HG03097 (cell line): Measurements from ENCODE around the gene PLA2G4D.

Experiments
- ATAC-seq: cut with Tn5 transposase; IDR thresholded peaks from one replicate; pipeline ENCODE4 v1.9.1; 2021; ENCODE audit not compliant: unreplicated experiment, low FRiP score

PLA2G4D gene

DNA sequence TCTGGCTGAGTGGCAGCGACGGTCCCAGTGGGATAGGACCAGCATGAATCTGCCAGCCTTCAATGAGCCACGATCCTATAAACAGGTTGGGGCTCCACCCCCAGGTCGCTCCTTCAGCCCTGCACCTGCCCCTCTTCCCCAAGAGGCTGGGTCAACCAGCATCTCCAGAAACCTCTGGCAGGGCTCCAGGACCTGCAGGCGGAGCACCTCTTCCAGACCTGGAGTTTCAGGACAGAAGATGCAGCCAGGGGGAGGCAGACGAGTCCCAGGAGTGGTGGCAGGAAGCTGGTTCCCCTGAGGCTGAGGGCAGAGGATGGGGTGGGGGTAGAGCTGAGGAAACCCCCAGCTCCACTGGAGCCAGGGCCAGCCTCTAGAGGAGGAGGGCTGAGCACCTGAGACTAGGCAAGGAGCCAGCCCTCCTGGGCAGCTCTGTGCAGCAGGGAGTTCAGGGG lies at the start of gene PLA2G4D:
PLA2G4D (minus strand) TSS at position 51 of the 452 bp plus-strand sequence. CDS start 103 bp downstream, outside the sequence.
- ATAC-seq = no peak

- ATAC-seq = no peak
Measured at GRCh38 chr15:42143356-42143755, 49.0 kb upstream of the PLA2G4D start.

DNA sequence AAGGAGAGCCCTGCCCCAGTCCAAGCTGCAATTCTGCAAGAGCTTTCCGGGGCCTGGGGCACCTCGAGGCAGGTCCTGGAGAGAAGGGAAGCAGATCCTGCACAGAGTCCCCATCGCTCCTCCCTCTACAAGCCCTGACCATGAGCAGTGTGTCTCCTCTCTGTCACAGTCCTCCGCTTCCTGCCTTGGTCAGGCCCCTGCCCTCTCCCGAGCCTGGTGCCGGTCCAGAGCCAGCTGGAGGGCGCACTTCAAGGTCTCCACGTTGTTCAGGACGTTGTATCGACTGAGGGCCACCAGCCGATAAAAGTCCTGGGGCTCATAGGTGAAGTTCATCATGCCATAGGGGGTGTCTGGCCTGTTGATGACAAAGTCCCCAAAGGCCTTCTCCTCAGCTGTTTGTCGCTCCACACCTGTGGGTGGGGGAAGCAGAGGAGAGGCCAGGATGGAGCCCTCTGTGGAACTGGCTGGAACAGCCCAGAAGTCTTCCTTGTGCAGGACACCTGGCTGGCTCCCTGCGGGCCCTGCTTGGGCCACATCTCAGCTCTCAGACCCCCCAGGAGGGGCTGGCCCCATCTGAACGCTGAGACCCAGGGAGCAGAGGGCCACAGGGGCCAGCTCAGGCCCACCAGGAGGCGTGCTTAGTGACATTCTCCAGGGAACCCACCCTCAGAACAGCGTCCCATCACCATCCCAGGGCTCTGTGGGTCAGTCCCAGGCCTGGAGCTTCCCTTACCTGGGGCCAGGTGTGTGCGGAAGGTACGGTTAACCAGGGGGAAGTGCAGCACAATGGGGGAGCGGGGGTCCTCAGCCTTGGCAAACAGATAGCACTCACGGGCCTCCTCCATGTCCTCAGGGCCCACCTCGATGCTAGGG lies 47.7 kb upstream of the PLA2G4D start:
- ATAC-seq = no peak

DNA sequence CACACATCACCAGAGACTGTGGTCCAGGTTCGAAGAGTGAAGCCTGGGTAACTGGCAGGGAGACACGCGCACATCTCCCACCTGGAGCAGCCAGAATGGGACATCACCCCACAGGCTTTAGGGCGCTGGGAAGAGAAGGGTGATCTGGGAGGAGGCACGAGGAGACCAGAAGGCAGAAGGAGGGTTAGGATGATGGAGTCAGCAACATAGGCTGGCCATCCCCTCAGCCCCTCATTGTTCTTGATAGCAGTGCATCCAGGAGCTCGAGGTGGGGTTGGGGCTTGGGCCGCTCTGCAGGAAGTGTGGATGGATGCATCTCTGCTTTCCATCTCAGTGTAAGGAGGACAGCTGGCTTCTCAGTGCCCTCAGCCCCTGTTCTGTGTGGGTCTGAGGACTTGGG lies 46.9 kb upstream of the PLA2G4D start:
- ATAC-seq = no peak

DNA sequence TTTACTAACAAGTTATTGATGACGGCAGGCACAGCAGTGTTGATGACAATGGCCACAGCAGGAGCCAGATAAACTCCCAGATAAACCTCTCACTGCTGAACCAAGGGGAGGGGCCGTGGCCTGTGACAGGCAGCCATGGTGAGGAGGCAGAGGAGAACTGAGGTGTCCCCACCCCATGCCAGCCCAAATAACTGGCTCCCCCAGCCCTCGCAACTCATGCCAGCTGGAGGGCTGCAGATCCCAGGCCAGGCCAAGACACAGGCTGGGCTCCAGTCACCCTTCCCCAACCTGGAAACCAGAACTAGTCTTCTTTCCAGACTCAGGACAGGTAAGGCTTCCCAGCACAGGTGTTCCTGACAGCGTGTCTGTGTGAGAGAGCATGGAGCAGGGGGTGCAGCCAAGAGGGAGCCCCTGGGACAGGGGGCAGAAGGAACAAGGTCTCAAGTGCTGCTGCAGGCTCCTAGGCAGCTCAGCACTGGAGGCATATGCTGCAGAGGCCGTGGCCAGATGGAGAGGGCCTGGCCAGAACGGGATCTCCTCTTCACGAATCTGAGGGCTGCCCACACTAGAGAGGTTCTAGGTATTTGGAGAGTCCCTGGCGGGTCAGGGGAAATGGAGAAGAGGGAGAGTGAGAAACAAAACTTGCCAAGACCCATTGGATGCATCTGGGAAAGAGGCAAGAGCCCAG lies 46.2 kb upstream of the PLA2G4D start:
- no peak for ATAC-seq

DNA sequence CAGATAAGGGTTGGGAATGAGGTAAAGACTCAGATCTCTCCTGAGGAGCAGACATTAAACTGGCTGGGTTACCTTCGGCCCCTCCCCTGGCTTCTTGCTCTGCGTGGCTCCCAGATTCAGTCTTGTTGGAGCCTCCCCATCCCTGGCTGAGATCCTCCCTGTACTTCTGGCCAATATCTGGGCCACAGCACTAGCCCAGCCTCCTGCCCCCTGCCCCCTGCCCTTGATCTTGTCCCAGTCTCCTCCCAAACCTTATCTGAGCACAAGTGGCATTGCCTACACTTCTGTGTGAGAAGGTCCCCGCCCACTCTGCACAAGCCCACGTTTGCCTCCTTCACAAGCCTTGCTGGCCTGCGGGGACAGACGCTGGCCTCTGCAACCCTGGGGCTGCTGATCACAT lies 45.2 kb upstream of the PLA2G4D start:
- no peak for ATAC-seq

DNA sequence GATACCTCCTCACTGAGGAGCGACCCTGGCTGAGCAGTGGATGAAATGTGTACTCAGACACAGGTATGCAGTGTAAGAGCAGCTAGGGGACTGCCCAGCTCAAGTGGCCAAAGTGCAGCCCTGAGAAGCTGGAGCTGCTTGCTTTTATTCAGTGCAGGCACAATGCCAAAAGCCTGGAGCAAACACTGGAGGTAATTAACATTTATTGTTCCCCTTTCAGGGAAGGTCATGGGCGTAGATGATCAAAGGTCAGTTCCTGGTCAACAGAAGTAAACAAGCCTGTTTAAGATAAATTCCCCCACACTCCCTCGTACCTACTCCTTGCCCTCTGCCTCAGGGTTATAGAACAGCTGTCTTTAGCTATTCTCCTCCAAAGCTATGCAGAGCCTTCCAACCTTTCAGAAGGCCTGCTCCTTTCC lies 44.6 kb upstream of the PLA2G4D start:
- no peak for ATAC-seq

- ATAC-seq = no peak
Measured at GRCh38 chr15:42138411-42138810, 44.0 kb upstream of the PLA2G4D start.

DNA sequence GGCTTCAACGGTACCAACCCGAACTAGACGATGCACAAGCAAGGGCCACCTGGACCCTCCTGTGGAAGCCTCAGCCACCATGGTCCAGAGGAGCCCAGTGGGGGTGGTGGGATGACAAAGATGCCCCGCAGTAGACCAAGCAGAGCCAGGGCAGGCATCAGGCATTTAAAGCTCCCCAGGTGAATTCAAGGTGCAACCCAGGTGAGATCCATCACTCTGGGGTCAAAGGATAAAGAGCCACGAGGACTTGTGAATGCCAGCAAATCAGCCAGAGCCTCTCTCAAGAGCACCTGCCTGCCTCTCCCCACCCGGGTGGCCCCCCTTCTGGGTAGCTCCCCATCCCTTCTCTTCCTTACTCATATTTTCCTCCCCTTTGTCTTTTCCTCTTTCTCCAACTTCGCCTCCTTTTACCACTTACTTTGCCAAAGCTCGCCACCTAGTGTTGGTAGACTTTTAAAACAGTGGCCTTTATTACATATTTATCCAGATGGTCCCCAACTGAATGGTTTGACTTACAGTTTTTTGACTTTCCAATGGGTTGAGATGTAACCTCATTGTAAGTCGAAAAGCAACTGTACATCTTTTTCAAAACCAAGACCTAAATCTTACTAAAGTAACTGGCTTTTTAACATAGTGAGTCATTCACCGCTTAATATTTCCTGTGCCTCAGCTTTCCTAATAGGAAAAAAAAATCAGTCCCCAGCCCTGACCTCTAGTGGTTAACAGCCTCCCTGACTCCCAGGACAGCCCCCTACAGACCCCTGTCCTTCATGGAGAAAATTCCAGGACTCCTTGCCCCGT lies 43.3 kb upstream of the PLA2G4D start:
- ATAC-seq = no peak

- ATAC-seq = no peak
Measured at GRCh38 chr15:42136513-42136912, 42.2 kb upstream of the PLA2G4D start.

DNA sequence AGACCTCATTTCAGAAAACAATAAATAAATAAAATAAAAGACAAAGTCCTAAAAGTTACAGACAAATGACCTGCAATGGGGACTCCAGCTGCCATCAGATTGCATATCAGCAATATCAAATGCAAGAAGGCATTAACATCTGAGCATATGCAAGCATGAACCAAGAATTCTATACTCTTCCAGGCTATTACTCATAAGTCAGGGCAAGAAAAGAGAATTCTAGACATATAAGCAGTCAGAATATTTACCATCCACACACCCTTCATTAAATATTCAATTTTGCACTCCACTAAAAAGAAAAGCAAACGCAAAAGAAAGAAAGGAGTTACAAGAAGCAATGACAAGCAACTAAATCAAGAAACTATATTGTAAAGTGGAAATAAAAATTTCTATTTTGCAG lies 41.0 kb upstream of the PLA2G4D start:
- ATAC-seq = no peak

DNA sequence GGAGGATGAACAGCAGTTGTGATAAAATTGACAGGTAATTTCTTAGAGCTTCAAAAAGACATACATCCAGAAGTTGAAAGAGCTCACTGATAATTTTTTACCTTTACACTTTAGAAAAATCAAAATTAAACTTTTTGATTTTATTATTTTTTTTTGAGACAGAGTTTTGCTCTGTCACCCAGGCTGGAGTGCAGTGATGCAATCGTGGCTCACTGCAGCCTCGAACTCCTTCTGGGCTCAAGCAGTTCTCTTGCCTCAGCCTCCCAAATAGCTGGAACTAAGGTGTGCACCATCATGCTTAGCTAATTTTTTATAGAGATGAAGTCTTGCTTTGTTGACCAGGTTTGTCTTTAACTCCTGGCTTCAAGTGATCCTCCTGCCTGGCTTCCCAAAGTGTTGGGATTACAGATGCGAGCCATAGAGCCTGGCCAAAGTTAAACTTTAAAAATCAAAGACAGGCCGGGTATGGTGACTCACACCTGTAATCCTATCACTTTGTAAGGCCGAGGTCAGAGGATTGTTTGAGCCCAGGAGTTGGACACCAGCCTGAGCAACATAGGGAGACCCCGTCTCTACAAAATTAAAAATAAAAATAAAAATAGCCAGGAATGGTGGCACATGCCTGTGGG lies 40.4 kb upstream of the PLA2G4D start:
- ATAC-seq = no peak

- no peak for ATAC-seq
Measured at GRCh38 chr15:42133886-42134502, 39.6 kb upstream of the PLA2G4D start.

GRCh38 chr15:42133356-42133755 lies 39.0 kb upstream of the PLA2G4D start:
- no peak for ATAC-seq

DNA sequence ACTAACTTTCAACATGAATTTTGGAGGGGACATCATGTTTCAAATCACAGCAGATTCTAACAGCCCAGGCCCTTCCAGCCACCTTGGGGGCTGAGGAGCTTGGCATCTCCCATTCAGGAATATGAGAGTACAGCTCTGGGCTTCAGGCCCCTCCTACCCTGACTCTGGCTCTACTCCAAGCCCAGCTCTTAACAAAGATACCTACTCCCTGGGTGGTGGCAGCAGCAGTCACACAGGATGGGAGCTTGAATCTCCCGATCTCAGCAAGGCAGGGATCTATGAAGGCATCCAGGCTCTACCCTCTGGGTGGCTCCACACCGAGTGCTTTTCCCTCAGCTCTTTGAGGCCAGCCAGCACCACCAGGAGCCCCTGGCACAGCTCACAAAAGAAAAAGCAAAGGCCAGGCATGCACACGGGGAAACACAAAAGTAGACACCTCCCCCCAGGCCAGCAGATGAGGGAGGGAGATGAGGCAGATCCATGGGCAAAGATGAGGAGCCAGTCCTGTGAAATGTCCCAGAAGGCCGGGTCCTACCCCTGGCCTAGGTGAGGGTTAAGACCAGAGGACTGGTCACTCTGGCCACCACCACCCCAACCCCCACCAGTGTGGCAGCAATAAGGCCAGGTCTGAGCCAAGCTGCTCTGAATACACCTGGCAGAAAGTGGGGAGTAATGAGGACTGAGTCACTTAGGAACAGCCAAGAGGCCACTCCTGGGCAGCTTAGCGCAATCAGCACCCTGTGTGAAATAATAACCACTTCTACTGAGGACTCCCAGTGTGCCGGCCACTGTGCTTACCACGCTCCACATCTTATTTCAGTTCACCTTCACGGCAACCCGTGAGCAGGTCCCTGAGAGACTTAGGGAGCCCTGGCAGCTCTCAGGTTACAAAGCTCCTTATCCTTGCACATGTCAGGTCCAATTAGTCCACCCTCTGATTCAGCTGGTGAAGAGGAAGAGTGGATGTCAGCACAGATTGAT lies 37.8 kb upstream of the PLA2G4D start:
- ATAC-seq = no peak

- ATAC-seq = no peak
Measured at GRCh38 chr15:42131006-42131405, 36.6 kb upstream of the PLA2G4D start.

DNA sequence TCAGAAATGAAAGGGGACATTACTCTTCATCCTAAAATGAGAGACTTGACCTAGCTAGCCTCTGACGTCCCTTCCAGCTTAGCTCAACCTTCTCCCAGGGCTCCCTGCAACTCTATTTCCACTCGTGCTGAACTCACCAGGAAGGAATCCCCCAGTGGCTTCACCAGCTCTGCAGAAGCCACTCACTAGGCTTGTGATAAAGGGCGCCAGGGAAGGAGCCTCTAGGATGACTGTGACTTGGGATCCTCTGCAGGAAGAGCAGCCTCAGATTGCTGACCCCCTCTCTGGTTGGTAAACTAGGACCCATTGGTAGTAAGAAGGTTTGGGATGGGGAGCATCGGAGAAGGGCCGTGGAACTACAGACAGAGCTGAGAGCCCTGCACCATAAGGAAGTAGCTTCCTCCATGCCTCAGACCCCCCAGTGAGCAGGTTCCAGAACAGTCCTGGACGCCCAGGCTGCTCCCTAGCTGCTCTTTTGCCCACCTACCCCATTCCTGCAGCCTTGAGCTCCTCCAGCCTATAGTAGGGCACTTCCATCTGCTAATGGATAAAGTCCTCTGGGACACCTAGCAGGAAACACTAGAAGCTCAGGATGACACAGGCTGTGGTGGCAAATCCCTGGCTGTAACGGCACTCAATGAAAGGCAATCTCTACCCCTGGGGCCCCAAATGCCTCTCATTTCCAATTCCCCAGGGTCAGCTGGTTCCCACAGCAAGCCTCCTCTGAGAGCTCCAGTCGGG lies 36.1 kb upstream of the PLA2G4D start:
- no peak for ATAC-seq

DNA sequence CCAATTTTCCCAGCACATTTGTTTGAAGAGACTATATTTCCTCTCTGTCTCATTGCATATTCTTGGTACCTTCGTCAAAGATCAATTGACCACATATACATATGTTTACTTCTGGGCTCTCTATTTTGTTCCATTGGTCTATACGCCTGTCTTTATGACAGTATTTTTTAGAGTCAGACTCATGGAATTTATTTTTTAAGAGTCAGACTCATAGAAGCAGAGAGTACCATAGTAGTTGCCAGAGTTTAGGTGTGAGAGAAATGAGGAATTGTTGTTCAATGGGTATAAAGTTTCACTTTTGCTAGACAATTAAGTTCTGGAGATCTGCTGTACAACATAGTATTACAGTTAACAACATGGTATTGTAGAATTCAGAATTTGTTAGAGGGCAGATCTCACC lies 35.0 kb upstream of the PLA2G4D start:
- no peak for ATAC-seq
